ENCODE data around the gene ABR.
"Not testable (repeated sequence)": the region's sequence is repeated elsewhere in the genome, so short reads cannot be mapped to it uniquely, and the experiment has no call there.

Gene ABR

DNA sequence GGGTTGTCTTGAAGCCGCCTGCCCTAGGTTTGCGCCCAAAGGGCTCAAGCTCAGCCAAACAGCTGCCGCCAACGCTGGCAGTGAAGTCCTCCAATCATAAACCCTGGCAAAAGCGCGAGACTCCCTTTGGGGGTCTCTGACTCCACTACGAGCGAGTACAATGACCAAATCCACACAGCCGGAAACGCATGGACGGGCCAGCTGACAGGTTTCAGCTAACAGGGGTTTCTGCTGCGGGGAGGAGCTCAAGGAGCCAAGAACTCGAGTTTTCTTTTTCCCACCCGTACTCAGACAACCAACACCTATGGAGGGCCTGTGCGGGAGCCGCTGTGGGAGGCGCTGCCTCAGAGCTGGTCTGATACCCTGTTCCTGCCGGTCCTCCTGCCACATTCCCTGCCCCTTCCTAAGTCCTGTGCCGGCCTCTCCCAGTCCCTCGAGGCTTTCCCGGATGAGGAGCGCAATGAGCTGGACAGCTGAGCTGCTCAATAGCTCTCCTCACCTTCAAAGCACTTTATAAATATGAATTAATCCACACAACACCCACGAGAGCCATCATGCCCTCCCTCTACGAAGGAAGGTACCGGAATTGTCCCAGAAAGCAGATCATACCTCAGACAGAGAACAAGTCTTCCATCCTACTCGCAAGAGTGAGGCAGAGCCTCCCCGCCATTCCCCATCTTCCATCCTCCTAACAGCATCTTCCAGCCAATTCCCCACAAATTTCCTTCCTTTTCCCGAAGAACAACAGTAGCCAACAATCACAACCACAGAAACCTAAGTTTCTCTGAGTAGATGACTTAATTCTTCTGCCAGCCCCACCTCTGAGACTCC is 6.1 kb downstream of the ABR start:
- DNase-seq, result no peak

DNA sequence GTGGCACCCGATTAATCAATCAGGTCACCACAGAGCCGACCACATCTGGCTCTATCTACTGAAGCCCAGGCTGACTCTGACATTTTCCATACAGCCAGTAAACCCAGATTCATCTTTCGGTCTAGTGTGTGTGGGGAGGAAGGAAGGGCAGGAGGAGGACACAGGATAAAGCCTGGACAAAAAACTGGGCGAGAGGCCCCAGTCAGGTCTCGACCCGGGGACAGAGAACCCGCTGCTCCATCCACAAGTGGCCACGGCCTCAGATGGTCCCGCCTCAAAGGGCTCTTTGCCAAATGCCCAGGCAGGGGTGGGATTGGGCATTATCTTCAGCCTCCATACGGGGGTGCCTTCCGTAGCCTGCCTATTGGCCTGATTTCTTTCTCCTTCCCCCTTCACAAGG is 7.8 kb downstream of the ABR start:
- no peak for DNase-seq

DNA sequence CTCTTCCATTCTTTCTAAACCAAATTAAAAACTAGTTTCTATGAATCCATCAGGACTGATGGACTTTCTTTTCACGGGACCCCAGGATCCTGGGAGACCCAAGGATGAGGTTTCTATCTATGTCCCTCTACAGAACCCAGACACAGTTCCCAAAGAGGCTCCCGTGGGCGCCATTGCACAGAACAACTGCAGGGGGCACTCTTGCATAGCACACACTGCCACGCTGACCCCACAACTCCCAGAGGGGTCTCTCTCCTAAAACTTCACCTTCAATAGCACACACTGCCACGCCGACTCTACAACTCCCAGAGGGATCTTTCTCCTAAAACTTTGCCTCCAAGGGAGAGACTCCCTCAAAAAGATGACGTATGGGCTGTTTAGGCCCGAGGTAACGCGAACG is 9.0 kb downstream of the ABR start:
- DNase-seq, result no peak

DNA sequence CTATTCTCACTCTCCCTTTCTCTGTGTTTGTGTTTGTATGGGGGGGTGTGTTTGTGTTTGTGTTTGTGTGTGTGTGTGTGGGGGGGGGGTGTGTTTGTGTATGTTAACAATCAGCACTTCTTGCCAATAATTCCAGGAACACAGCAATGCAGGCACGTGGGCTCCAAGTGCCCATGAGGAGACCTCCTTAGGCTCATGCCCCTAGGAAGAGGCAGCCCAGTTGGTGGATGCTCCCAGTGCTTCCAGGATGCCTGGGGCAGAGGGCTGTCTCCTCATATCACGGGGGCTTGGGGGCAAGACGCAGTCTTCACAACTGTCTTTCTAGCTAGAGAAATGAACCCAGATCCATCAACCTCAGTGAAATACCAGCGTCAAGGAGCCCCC is 9.9 kb downstream of the ABR start:
- no peak for DNase-seq

DNA sequence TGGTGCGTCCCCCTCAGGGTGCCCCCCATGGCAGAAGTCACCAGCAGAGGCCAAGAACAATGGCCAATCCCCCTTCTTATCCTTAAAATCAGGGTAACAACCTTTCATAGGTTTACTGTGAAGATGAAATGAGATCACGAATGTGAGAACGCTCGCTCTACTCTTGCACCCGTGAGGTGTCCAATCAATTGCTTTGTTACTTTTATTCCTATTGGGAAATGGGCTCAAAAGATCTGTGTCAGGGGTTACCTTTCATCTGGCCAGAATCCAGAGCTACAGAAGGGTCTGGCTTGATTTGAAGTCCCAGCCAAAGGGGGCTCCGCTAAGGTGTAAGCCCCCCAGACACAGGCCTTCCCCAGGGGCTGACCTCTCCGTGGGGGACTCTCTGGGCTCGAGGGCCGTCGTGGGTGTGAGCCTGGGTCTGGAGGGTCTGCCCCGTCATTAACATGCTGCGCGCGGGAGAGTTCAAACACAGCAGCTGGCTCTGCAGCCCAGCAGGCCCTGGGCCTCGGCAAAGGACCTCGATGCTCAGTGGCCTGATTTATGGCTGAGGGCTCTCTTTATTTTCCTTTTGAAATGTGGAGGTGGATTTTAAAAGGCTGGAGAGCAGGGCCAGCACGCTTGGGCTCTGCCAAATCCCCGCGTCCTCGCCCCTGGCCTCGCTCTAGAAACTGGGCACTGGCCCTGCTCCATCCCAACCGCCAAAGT is 10.4 kb downstream of the ABR start:
- DNase-seq, result no peak

DNA sequence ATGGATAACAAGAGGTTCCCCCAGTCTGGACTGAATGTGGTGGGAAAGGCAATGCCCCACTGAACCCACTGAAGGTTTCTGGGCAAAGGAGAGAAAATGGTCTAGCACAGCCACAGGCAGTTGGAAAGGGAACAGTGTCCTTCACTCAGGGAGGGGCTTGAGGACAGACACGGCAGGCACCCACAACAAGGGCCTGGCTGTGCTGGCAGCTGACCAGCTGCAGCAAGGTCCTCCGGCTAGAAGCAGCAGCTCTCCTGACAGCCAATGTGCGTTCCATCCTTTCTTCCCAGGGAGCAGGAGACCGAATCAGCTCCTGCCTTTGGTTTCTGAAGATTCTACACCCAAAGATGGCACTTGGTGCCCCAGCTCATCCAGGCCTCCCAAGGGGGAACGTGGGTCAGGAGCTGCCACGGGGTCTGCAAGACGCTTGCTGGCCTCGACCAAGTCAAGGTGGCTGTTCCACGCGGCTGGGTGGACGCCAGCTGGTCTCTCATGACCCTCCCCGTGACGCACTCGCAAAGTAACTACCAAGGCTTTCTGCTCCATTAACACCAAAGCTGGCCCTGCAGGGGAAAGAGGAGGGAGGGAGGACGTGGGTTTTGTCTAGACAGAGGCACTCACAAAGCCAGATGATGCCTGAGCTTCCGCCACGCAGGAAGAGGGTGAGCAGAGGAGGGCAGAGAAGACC is 11.1 kb downstream of the ABR start:
- no peak for DNase-seq

DNA sequence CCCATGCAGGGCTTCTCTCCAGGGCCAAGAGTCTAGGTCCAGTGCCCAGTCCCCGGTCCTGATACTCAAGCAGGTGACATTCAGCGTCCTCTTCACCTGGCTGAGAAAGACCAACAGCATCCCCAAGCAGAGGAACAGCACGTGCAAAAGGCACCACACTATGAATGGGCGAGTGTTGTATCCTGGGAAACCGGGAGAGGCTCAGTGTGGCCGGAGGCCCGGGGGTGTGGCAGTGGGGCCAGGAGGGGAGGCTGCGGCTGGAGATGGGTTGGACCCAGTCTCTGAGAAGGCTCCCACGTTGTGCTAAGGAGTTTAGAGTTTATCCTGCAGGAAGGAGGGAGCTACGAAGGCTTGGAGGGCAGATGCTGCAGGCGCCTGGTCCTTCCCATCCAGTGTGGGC is 13.5 kb downstream of the ABR start:
- DNase-seq, result no peak

DNA sequence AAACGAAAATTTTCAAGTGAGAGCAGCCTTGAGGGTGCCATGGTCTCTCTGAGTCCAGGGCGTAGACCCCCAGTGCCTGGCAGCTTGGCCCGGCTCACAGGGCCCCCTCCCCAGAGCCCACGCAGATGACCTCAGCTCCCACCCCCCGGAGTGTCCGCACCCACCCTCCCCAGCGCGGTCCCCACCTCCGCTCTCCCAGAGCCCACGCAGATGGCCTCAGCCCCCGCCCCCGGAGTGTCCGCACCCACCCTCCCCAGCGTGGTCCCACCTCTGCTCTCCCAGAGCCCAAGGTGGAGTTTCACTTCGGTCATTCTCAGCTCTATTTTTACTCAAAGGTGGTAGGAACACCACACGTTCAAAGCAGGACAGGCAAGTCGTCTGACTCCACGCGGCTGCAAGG is 13.9 kb downstream of the ABR start:
- no peak for DNase-seq

DNA sequence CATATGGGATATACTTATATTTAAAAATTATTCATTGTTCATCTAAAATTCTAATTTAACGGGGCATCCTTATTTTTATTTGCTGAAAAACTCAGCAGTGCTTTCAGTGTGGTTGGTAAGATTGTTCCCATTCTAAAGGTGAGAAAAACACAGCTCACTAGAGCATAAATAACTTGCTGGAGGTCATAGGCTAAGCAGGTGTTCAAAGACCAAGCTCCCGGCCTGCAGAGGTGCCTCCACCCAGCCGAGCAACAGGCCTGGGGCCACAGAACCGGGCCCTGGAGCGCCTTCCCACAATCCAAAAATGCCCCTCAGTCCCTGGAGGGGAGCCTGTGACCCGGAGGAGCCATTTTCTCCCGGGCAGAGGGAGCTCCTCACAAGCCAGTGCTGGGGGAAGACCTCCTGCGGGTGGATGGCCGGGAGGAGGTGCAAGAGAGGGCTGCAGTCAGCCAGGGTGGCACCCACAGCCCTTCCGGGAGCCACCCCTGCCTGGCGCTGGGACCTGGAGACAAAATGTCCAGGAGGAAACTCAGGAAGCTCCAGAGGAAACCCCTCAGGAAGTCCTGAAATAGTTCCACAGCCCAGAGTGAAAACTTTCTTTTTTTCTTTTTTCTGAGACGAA is 14.7 kb downstream of the ABR start:
- DNase-seq, result no peak

DNA sequence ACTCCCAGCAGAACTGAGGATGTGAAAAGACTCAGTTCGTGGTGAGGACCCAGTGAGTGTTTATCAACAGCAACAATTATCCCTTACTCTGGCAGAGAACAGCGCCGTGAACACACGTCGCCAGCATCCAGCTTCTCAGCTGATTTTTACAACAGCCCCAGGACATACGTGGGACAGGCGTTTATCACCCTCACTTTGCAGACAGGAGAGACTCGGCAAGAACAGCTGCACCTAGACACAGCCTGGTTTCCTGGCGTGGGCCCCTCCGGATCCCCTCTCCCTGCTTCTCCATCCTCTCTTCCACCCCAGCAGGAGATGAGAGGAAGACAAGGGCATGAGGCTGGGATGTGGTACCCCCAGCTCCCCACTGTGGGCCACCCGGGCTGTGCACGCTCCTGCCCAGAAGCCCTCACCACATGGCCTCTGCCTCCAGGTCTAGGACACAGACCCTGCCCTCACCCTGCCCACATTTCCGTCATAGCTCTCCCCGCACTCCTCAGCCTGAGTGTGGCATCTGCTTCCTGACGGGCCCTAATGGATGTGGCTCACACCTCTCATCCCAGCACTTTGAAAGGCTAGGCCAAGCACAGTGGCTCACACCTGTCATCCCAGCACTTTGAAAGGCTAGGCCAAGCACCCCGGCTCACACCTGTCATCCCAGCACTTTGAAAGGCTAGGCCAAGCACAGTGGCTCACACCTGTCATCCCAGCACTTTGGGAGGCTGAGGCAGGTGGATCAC is 17.5 kb downstream of the ABR start:
- no peak for DNase-seq

DNA sequence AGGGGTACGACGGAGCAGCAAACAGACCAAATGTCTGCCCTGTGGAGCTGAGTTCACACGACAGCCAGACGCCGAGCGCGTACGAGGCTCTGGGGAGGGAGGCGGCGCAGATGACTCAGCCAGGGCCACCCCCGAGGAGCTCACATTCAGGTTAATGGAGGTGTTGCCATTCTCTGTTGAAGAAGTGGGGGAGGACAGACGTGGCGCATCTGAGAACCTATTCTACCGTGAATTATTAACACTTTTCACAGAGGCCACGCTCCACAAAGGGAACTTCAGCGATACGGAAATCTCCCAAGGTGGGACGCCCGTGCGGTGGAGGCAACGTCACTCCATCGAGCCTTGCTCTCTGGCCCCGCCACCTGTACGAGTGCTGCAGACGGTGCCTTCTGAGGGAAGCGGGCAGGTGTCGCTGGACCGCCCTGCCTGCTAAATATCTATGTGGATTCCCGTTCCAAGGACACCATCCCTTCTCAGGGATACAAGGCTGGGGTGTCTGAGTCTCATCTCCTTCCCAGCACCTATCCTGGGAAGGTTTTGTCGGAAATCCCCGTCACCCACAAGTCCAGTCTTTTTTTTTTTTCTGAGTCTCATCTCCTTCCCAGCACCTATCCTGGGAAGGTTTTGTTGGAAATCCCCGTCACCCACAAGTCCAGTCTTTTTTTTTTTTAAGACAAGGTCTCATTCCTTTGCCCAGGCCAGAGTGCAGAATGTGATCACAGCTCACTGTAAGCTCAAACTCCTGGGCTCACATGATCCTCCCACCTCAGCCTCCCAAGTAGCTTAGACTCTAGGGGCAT is 19.0 kb downstream of the ABR start:
- no peak for DNase-seq

DNA sequence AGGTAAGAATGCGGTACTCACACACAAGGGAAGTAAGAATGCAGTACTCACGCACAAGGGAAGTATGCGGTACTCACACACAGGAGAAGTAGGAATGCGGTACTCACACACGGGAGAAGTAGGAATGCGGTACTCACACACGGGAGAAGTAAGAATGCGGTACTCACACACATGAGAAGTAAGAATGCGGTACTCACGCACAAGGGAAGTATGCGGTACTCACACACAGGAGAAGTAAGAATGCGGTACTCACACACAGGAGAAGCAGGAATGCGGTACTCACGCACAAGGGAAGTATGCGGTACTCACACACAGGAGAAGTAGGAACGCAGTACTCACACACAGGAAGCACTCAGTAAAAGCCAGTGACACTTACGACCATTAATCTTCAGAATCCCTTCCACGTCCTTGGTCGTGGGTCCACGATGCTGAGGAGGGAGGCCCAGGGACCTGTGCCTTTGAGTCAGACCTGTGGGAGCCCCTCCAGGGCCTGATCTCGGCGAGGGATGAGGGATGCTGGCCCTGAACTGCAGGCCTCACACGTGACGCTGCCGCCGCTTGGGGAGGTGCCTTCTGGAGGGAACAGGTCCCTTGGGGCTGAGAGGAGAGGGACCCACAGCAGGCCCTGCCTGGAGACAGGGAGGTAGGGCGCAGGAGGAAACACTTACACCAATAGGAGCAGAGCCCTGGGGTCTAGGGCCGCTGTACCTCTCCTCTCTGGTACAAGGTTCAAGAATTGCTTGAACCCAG is 20.2 kb downstream of the ABR start:
- no peak for DNase-seq

DNA sequence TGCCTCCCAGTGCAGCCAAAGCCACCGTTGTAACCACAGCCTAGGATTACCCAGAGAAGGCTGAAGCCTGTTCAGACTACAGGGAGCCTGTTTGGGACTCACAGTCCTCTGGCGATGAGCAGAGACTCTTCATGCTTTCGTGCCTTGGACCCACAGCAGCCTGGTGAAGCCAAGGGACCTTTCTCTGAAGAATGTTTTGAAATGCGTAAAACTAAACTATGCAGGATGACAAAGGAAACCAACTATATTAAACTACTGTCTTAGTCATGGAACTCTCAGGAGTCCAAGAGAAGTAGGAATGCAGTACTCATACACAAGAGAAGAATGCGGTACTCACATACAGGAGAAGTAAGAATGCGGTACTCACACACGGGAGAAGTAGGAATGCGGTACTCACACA is 20.9 kb downstream of the ABR start:
- no peak for DNase-seq

DNA sequence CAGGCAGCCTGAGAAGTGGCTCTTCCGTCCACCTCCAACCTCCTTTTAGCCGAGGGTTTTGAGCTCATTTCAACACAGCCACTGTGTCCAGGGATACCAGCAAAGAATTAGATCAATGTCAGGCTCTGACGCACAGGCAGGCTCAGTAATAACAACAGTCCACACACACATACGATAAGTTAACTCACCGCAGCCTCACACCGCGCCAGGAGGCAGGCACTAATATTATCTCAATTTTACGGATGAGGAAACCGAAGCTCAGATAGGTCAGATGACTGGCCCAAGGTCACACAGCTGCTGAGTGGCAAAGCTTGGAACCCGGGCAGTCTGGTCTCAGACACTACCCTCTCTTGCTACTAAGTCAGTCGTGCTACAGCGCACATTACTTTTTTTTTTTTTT is 22.9 kb downstream of the ABR start:
- DNase-seq, result no peak

DNA sequence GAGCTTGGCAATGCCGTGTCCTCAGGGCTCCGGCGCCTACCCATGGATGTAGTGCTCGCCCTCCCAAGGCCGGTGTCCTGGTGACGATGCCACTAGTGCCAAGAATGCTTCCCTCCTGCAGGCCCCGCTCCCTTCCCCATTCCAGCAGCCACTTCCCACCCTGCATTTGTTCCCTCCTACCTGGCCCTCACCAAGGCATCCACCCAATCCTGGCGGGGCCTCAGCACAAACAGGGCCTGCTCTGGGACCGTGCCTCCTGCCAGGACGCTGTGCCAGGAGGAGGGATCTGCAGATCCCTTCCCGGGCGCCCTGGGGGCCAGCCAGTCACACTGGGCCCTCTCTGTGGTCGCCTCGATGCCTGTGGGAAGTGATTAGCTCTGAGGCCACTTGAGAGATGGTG is 25.1 kb downstream of the ABR start:
- no peak for DNase-seq

DNA sequence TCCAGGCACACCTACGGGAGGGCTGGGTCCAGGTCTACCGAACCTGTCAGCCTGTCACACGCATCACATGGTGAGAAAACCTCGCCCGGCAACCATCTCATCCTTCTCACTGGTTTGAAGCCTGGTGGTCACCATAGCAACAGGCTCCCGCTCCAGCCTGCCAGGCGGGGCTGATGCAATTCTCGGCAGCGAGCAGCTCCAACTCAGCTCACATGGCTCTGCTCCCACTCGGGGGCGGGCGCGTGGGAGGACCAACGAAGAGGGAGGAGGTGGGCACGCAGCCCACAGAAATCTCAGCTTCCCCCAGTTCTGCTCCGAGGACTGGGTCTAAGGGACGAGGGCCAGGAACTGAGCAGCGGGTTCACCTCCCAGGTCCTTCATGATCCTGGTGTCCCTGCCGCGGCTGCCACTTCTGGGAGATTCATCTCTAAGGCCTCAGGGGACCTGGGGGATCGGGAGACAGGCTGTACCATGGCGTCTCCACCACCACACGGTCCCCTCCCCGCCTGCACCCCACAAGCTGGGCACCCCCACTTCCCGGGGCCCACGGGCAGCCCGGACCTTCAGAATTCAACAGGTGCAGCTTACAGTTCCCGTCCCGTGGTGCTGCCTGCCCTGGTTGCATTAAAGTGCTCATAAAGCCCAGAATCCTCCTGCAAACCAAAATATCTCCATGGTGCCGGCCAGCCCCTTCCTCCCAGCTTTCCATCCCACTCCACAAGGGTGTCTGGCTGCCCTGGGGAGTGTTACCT is 25.8 kb downstream of the ABR start:
- DNase-seq, result no peak

DNA sequence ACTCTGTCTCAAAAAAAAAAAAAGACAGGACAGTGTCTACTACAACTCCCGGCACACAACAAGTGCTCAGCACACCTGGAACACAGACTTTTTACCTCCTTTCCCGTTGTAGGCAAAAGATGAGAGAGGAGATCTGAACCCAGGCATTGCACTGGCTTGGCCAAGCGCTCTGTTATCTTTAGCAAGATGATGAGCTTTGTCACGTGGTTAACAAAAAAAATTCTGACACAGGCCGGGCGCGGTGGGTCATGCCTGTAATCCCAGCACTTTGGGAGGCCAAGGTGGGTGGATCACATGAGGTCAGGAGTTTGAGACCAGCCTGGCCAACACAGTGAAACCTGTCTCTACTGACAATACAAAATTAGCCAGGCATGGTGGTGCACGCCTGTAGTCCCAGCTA is 27.2 kb downstream of the ABR start:
- not testable (repeated sequence) for DNase-seq

DNA sequence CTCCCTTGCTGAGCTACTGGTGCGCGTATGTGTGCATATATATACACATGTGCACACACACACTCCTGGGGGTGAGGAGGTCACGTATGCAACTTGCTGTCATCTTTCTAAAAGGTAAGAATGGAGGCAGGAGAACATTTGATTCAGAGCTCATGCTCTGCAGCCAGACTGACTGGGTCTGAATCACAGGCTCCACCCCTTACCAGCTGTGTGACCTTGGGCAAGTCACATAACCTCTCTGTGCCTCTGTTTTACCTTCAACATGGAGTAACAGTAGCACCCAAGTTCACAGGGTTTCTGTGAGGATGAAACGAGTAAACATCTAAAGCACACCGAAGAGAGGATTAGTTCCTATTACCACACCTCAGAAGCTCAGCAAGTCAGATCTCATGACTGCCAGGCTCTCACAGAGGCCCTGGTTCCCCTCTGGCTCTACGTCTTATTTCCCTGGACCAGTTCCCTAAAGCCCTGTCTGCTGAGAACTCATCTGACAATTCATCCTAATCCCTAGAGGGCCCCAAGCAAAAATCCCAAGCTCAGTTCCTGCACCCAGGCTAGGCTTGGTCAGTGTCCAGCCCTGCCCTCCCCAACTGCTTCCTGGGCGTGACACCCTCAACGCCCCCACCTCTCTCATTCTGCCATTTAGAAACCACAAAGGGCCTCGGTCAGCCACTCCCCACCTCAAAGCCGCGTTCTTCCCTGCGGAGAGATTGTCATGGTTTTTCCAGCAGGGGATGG is 28.7 kb downstream of the ABR start:
- no peak for DNase-seq

DNA sequence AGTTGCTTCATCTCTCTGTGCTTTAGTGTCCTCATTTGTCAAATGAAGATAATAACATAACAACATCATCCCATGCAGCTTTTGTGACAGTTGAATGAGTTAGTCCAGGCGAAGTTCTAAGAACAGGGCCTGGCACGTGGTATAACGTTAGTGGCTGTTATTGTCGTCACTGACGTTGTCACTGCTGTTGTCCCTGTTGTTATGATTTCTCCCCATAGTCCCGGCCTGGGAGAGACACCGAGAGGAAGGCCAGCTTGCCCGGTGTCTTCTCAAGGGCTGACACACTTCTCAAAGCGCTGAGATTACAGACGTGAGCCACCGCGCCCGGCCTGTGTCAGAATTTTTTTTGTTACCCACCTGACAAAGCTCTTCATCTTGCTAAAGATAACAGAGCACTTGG is 29.9 kb downstream of the ABR start:
- DNase-seq, result no peak

DNA sequence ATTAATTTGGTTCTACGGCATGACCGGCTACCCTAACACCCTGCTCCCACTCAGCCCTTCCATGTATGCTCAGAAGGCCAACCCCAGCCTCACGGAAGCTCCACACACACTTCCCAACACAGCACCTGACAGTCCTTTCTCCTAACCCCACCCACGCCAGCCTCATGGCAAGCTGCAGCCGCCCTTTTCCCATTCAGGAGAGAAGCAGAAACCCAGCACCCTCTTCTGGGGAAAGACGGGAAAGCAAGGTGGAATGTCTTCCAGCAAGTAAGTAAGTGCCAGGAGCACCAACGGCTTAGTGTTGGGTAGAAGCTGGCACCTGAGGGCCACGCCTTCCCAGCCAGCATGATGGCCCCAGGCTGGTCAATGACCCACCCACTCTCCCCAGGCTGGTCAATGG is 32.1 kb downstream of the ABR start:
- DNase-seq, result no peak
